Neuronal stem cell (in vitro differentiated cells): ENCODE data around the gene HECW1.

ENCODE experiments used
- DNase-seq: peaks from one replicate; pipeline ENCODE4 v3.0.0-alpha.2; 2013; ENCODE audit warnings: low spot score
- H2AFZ ChIP-seq: one replicate; pipeline ENCODE4 v1.6.1; 2013; ENCODE audit warnings: mild to moderate bottlenecking, low read length, inconsistent platforms
- H2AK5ac ChIP-seq: 2 replicates; pipeline ENCODE4 v1.6.1; 2013; ENCODE audit warnings: low read depth, mild to moderate bottlenecking, inconsistent platforms, low read length, moderate library complexity, mixed read lengths
- H2BK120ac ChIP-seq: 2 replicates; pipeline ENCODE4 v1.6.1; 2013; ENCODE audit warnings: low read depth, mild to moderate bottlenecking, inconsistent platforms, low read length, moderate library complexity, mixed read lengths
- H2BK12ac ChIP-seq: one replicate; pipeline ENCODE4 v1.6.1; 2013; ENCODE audit warnings: low read length, inconsistent platforms
- H2BK15ac ChIP-seq: 2 replicates; pipeline ENCODE4 v1.6.1; 2013; ENCODE audit warnings: mild to moderate bottlenecking, low read length, inconsistent platforms, mixed read lengths
- H2BK5ac ChIP-seq: one replicate; pipeline ENCODE4 v1.6.1; 2013; ENCODE audit warnings: inconsistent platforms, mild to moderate bottlenecking, low read length, moderate library complexity
- H3K14ac ChIP-seq: one replicate; pipeline ENCODE4 v1.6.1; 2013; ENCODE audit warnings: low read length, inconsistent platforms
- H3K18ac ChIP-seq: 2 replicates; pipeline ENCODE4 v1.6.1; 2013; ENCODE audit warnings: low read length, inconsistent platforms
- H3K23ac ChIP-seq: 2 replicates; pipeline ENCODE4 v1.6.1; 2013; ENCODE audit warnings: low read depth, mild to moderate bottlenecking, mixed read lengths, low read length, inconsistent platforms; ENCODE audit not compliant: poor library complexity
- H3K27ac ChIP-seq: replicated peaks from 3 replicates; pipeline ENCODE4 v1.5.1; 2013; ENCODE audit warnings: low read length, inconsistent platforms
- H3K27me3 ChIP-seq, 3 experiments: 2 replicates each; pipeline ENCODE4 v1.6.1; 2013; ENCODE audit warnings: low read length in 3 of 3, mild to moderate bottlenecking in 2 of 3, inconsistent platforms in 1 of 3, low read depth in 1 of 3, mixed read lengths in 1 of 3, moderate library complexity in 1 of 3; ENCODE audit not compliant: control insufficient read depth in 3 of 3, insufficient read depth in 3 of 3
- H3K36me3 ChIP-seq, 2 donors: replicated peaks in 1 of 2; 2 replicates each; pipeline ENCODE4 v1.6.1; 2013; ENCODE audit warnings: low read length in 2 of 2; ENCODE audit not compliant: control insufficient read depth in 2 of 2, insufficient read depth in 2 of 2
- H3K4ac ChIP-seq: 2 replicates; pipeline ENCODE4 v1.6.1; 2013; ENCODE audit warnings: inconsistent platforms, mild to moderate bottlenecking, low read length, moderate library complexity
- H3K4me1 ChIP-seq, 2 donors: 1 replicate in 1 of 2; 2 replicates in 1 of 2; pipeline ENCODE4 v1.6.1; 2013; ENCODE audit warnings: low read length in 2 of 2, low read depth in 1 of 2; ENCODE audit not compliant: control insufficient read depth in 2 of 2, insufficient read depth in 1 of 2
- H3K4me2 ChIP-seq: one replicate; pipeline ENCODE4 v1.6.1; 2013; ENCODE audit warnings: mild to moderate bottlenecking, low read length, inconsistent platforms; ENCODE audit not compliant: insufficient read depth, poor library complexity, severe bottlenecking
- H3K4me3 ChIP-seq, 2 donors: 2 replicates each; pipeline ENCODE4 v1.5.1; 2013; ENCODE audit warnings: low read length in 2 of 2, mild to moderate bottlenecking in 2 of 2, inconsistent platforms in 1 of 2, moderate library complexity in 1 of 2
- H3K79me1 ChIP-seq: one replicate; pipeline ENCODE4 v1.6.1; 2013; ENCODE audit warnings: low read depth, mild to moderate bottlenecking, inconsistent platforms, low read length, moderate library complexity
- H3K9ac ChIP-seq: one replicate; pipeline ENCODE4 v1.6.1; 2013; ENCODE audit warnings: mild to moderate bottlenecking, low read depth, low read length, inconsistent platforms; ENCODE audit not compliant: poor library complexity
- H3K9me3 ChIP-seq, 2 donors: replicated peaks in 1 of 2; 2 replicates each; pipeline versions ENCODE3 to v1.6.1; 2013; ENCODE audit warnings: low read length in 2 of 2, mild to moderate bottlenecking in 2 of 2, inconsistent platforms in 1 of 2, low read depth in 1 of 2, mixed read lengths in 1 of 2, moderate library complexity in 1 of 2; ENCODE audit not compliant: control insufficient read depth in 2 of 2, insufficient read depth in 1 of 2
- H4K8ac ChIP-seq: one replicate; pipeline ENCODE4 v1.6.1; 2013; ENCODE audit warnings: low read depth, mild to moderate bottlenecking, inconsistent platforms, low read length, moderate library complexity
- H4K91ac ChIP-seq: one replicate; pipeline ENCODE4 v1.6.1; 2013; ENCODE audit warnings: low read length, low read depth, mild to moderate bottlenecking, inconsistent platforms; ENCODE audit not compliant: poor library complexity
- WGBS, 2 donors: extraction: QIAGEN DNeasy Blood & Tissue Kit; methylation state at CpG; one replicate each; pipeline ENCODE4 v1.1.7; 2013; ENCODE audit warnings: missing lambda C conversion rate in 2 of 2, mixed read lengths in 1 of 2; ENCODE audit not compliant: insufficient read length in 2 of 2, insufficient replicate concordance in 1 of 2; ENCODE audit errors: extremely low coverage in 2 of 2; 5-methylcytosine and 5-hydroxymethylcytosine counted together

Gene HECW1

GRCh38 chr7:43576241-43576640 is 463.8 kb downstream of the HECW1 start:
- WGBS, 2 donors: no CpG with 5 or more reads among the region's 3 CpGs

DNA sequence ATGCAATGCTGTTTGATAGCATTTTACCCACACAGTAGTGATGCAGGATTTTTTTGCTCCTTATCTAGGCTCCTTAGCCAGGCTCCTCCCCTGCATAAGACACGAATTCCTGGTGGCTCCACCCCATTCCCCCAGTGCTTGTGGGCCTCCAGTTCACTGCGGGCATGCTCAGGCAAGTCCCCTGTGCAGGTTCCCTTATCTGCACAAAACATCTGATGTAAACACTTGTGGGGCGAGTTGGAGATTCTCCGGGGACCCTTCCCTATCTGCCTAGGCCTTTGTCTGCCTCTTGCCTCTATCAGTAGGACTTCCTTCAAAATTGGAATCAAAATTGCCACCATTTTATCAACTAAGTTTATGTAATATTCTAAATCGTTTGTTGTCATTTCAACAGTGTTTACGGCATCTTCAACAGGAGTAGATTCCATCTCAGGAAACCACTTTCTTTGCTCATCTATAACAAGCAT is 465.1 kb downstream of the HECW1 start:
- peaks cover 0 to 6% of the 10 kb centered on the region in 2 donors for H3K9me3 ChIP-seq
- H2BK5ac ChIP-seq: no peak overlapping the region
- no peaks in the 10 kb centered on the region for H3K79me1 ChIP-seq
- peaks cover 2 to 4% of the 10 kb centered on the region in 2 donors for H3K4me1 ChIP-seq
- WGBS, 2 donors: no CpG with 5 or more reads among the region's 6 CpGs
- H3K4me3 ChIP-seq: no peak overlapping the region
- H3K18ac ChIP-seq: no peak overlapping the region
- H2BK15ac ChIP-seq: no peak overlapping the region
- peak overlapping the region; percentile 31 for H3K27ac ChIP-seq
- no peak overlapping the region for H2BK120ac ChIP-seq
- H4K91ac ChIP-seq: no peak overlapping the region
- no peak overlapping the region for H3K4me2 ChIP-seq
- H3K36me3 ChIP-seq: no peaks in the 10 kb centered on the region
- H3K23ac ChIP-seq: no peak overlapping the region
- no peaks in the 10 kb centered on the region for H3K27me3 ChIP-seq
- no peak overlapping the region for H3K4ac ChIP-seq
- H3K9ac ChIP-seq: no peak overlapping the region
- H4K8ac ChIP-seq: no peak overlapping the region
- no peak overlapping the region for H2AK5ac ChIP-seq
- H2AFZ ChIP-seq: peak overlapping the region; percentile 66
- no peak for DNase-seq
- no peak overlapping the region for H2BK12ac ChIP-seq
- H3K14ac ChIP-seq: no peak overlapping the region

More at GRCh38 chr7:43576241-43576640, 463.8 kb downstream of the HECW1 start:
- no peak for DNase-seq
- Histone ChIP-seq H3K9me3 (peaks cover 0 to 6% of the 10 kb centered on the region in 2 donors), H3K18ac (no peak overlapping the region), H3K14ac (no peak overlapping the region), H3K27ac (no peak overlapping the region), H3K9ac (no peak overlapping the region), H3K23ac (no peak overlapping the region), H2BK15ac (no peak overlapping the region), H3K4me1 (peaks cover 2 to 3% of the 10 kb centered on the region in 2 donors), H2AFZ (no peak overlapping the region), H3K27me3 (no peaks in the 10 kb centered on the region), H3K4ac (no peak overlapping the region), H4K91ac (no peak overlapping the region), H2BK5ac (no peak overlapping the region), H2BK120ac (no peak overlapping the region), H3K4me2 (no peak overlapping the region), H3K4me3 (no peak overlapping the region), H2AK5ac (no peak overlapping the region), H3K79me1 (no peaks in the 10 kb centered on the region), H4K8ac (no peak overlapping the region), H3K36me3 (no peaks in the 10 kb centered on the region), H2BK12ac (no peak overlapping the region)

GRCh38 chr7:43582503-43583423 is 470.3 kb downstream of the HECW1 start, which contains the start of gene STK17A:
TSS of gene STK17A (plus strand) at chr7:43583108. CDS start at chr7:43583244, 136 bp downstream.
- Histone ChIP-seq H2BK15ac (peak within 1 kb of the TSS; percentile 81), H3K36me3 (no peaks in the 10 kb centered on the region), H2AK5ac (peak within 1 kb of the TSS; percentile 46), H3K9ac (peak within 1 kb of the TSS; percentile 97), H3K9me3 (peaks cover 0 to 6% of the 10 kb centered on the region in 2 donors), H4K8ac (no peak within 1 kb of the TSS), H3K4me1 (peaks cover 6% of the 10 kb centered on the region in 2 donors), H2AFZ (peak within 1 kb of the TSS; percentile 95), H3K23ac (peak within 1 kb of the TSS; percentile 96), H3K79me1 (peaks cover 5% of the 10 kb centered on the region), H3K14ac (no peak within 1 kb of the TSS), H3K27ac (peak within 1 kb of the TSS; percentile 39), H3K4ac (no peak within 1 kb of the TSS), H2BK5ac (peak within 1 kb of the TSS; percentile 75), H3K4me3 (peak within 1 kb of the TSS; percentile 82 to 99), H3K18ac (peak within 1 kb of the TSS; percentile 95), H2BK12ac (no peak within 1 kb of the TSS), H3K4me2 (peak within 1 kb of the TSS; percentile 83), H2BK120ac (no peak within 1 kb of the TSS), H4K91ac (no peak within 1 kb of the TSS), H3K27me3 (peaks cover 0 to 2% (median 0%) of the 10 kb centered on the region in 3 experiments)
- no CpG with 5 or more reads among the region's 83 CpGs for whole genome bisulfite sequencing, 2 donors
- DNase-seq: peak; percentile 95
